Astrocyte of the hippocampus (primary cell): ENCODE results near the gene VGLL3.
"Not testable (repeated sequence)": the region's sequence is repeated elsewhere in the genome, so short reads cannot be mapped to it uniquely, and the experiment has no call there.

Experiments used
- DNase-seq: peaks from one replicate; pipeline ENCODE4 v3.0.0; 2011; ENCODE audit warnings: low read depth, low spot score

Gene VGLL3

GRCh38 chr3:86990734-86991481 lies at the start of gene VGLL3:
Gene VGLL3 (minus strand): TSS chr3:86991149. CDS start chr3:86990743, 406 bp downstream.
- DNase-seq = peak; percentile 92

GRCh38 chr3:87037652-87038051 lies 46.7 kb upstream of the VGLL3 start:
- no peak for DNase-seq

GRCh38 chr3:87036671-87037070 lies 45.7 kb upstream of the VGLL3 start:
- no peak for DNase-seq

GRCh38 chr3:87035339-87035738 lies 44.4 kb upstream of the VGLL3 start:
- no peak for DNase-seq

- no peak for DNase-seq
Measured at GRCh38 chr3:87033205-87033604, 42.3 kb upstream of the VGLL3 start.

- no peak for DNase-seq
Measured at GRCh38 chr3:87025661-87026645, 35.0 kb upstream of the VGLL3 start.

GRCh38 chr3:87017370-87017769 lies 26.4 kb upstream of the VGLL3 start:
- DNase-seq = not testable (repeated sequence)

- no peak for DNase-seq
Measured at GRCh38 chr3:87009271-87009670, 18.3 kb upstream of the VGLL3 start.

- no peak for DNase-seq
Measured at GRCh38 chr3:87006844-87007439, 16.0 kb upstream of the VGLL3 start.

GRCh38 chr3:87004883-87005282 lies 13.9 kb upstream of the VGLL3 start:
- DNase-seq = no peak

GRCh38 chr3:87002346-87002745 lies 11.4 kb upstream of the VGLL3 start:
- no peak for DNase-seq

- no peak for DNase-seq
Measured at GRCh38 chr3:87001473-87002098, 10.6 kb upstream of the VGLL3 start.

GRCh38 chr3:87000940-87001339 lies 10.0 kb upstream of the VGLL3 start:
- no peak for DNase-seq

- DNase-seq = peak; percentile 48
Measured at GRCh38 chr3:86998569-86998968, 7.6 kb upstream of the VGLL3 start.

GRCh38 chr3:86996261-86996955 lies 5.5 kb upstream of the VGLL3 start:
- DNase-seq = peak; percentile 41

- peak; percentile 80 for DNase-seq
Measured at GRCh38 chr3:86995537-86995936, 4.6 kb upstream of the VGLL3 start.

GRCh38 chr3:86993704-86994103 lies 2.8 kb upstream of the VGLL3 start:
- no peak for DNase-seq

- no peak for DNase-seq
Measured at GRCh38 chr3:86991840-86992435, 989 bp upstream of the VGLL3 start.

- no peak for DNase-seq
Measured at GRCh38 chr3:86991482-86991815, 500 bp upstream of the VGLL3 start.

- DNase-seq = peak; percentile 66
Measured at GRCh38 chr3:86990012-86990733, 776 bp downstream of the VGLL3 start.
